AG09319 (cell line): ENCODE measurements around the gene PLAC9.

Experiments
- DNase-seq: peaks from one replicate; pipeline ENCODE4 v3.0.0-alpha.2; 2010; ENCODE audit warnings: low read depth; ENCODE audit errors: extremely low read depth
- TF ChIP-seq, protein P1 (sequence below): IDR thresholded peaks from 2 replicates; pipeline ENCODE4 v1.5.1; 2011; ENCODE audit warnings: low read depth, mild to moderate bottlenecking, inconsistent platforms, low read length, moderate library complexity

Gene PLAC9

DNA sequence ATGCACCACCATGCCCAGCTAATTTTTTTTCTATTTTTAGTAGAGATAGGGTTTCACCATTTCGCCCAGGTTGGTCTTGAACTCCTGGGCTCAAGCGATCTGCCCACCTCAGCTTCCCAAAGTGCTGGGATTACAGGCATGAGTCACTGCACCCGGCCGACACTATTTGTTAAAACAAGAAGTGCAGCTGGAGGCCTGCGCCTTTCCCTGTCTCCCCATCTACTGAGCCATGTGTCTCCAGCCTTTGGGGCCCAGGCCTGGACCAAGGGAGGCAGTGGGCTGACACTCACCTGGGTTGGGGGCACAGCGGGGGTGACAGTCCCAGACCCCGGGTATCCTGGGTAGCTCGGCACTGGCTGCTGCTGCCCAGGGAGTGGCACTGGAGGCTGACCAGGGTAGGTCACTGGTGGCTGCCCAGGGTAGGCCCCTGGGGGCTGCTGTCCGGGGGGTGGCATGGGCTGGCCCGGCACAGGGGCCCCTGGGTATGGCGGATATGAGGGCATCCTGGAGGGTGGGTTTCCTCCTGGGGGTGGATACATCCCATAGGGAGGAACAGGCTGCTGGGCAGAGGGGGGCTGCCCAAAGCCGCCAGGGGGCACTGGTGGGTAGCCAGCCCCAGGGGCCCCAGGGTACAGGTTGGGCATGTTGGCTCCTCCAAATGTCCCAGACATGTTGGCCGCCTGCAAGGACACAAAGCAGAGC, 36.3 kb downstream of the PLAC9 start:
- no peak for DNase-seq
- TF ChIP-seq, protein P1, sequence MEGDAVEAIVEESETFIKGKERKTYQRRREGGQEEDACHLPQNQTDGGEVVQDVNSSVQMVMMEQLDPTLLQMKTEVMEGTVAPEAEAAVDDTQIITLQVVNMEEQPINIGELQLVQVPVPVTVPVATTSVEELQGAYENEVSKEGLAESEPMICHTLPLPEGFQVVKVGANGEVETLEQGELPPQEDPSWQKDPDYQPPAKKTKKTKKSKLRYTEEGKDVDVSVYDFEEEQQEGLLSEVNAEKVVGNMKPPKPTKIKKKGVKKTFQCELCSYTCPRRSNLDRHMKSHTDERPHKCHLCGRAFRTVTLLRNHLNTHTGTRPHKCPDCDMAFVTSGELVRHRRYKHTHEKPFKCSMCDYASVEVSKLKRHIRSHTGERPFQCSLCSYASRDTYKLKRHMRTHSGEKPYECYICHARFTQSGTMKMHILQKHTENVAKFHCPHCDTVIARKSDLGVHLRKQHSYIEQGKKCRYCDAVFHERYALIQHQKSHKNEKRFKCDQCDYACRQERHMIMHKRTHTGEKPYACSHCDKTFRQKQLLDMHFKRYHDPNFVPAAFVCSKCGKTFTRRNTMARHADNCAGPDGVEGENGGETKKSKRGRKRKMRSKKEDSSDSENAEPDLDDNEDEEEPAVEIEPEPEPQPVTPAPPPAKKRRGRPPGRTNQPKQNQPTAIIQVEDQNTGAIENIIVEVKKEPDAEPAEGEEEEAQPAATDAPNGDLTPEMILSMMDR, result no peak

DNA sequence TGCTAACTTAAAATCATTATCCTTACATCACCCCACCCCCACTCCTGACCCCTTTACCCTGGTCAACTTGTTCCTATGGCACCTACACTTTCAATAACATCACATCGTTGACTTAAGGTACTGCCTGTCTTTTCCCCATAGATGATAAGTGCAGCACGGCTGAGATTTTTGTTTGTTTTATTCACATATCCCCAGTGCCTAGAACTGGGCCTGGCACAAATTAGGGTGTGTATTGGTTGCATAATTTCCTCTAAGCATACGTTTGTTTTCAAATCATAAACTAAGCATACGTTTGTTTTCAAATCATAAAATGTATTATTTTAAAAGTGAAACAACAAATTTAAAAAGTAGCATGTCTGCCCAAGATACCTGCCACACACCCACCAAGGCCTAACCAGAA, 37.5 kb downstream of the PLAC9 start:
- DNase-seq, result no peak
- TF ChIP-seq, protein P1, result no peak

DNA sequence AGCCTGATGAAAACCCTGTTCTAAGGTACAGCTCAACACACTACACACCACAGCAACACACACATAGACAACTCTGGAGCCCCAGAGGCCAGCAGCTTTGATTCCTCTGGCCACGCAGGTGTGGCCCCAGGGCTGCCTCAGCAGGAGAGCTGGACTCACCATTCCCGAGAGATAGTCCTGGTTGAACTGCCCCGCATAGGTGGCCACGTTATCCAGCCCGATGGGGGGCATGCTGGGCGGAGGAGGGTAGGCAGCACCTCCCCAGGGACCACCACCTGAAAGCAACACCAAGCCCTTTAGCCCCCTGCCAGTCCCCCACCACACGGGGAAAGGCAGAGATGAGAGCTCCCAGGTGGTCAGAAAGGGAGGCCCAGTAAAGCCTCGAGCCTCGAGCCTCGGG, 38.1 kb downstream of the PLAC9 start:
- no peak for DNase-seq
- TF ChIP-seq, protein P1, result no peak

DNA sequence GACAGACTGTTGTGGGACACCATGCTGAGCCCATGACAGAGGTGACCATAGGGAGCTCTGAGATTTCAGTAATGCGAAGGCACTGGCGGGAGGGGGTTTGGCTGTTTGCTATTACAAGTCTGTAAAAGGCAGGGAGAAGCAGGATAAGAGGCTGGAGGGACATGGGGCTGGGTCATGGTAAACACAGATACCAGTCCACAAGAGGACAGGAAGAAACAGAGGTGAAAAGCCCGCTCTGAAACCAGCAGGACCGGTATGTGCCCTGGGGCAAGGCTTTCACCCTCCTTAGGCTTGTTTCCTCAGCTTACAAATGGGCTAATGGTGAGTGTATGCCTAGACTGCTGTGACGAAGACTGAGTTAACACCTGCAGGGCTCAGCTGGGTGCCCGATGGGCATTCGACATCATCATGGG, 38.7 kb downstream of the PLAC9 start:
- DNase-seq, result no peak
- TF ChIP-seq, protein P1, result no peak

DNA sequence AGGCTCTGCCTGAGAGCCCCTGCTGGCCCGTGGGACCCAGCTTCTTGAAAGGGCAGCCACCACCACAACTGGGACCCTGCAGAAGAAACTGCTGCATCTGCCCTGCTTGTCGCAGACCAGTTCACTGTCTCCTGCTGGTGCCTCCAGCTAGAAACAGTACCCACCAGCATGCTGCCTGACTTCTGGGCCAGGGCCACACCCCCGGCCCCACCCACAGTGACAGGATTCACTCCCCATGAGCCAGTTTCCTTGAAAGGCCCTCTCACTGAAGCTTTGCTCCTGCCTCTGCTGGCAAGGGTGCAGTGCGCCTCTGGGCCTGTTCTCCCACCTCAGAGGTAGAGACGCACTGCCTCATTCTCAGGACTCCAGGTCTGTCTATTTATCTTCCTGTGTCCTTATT, 40.4 kb downstream of the PLAC9 start:
- TF ChIP-seq, protein P1, result no peak
- DNase-seq, result no peak

DNA sequence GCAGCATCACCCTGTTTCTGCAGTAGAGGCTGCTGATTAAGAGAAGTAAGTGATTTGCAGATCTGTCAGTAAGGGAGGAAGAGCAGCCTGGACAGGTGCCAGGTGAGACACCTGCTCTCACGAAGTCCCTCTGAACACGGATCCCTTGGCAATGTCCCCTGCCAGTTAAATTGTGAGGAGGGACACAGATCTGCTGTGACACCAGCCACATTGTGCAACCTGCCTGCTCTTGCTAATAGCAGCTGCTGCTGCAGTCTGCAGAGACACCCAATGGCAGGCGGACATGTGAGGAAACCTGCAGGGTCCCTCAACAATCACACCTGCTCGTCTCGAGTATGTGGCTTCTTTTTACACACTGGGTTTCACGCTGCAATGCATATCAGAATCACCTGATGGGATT, 40.9 kb downstream of the PLAC9 start:
- DNase-seq, result no peak
- TF ChIP-seq, protein P1, result no peak

DNA sequence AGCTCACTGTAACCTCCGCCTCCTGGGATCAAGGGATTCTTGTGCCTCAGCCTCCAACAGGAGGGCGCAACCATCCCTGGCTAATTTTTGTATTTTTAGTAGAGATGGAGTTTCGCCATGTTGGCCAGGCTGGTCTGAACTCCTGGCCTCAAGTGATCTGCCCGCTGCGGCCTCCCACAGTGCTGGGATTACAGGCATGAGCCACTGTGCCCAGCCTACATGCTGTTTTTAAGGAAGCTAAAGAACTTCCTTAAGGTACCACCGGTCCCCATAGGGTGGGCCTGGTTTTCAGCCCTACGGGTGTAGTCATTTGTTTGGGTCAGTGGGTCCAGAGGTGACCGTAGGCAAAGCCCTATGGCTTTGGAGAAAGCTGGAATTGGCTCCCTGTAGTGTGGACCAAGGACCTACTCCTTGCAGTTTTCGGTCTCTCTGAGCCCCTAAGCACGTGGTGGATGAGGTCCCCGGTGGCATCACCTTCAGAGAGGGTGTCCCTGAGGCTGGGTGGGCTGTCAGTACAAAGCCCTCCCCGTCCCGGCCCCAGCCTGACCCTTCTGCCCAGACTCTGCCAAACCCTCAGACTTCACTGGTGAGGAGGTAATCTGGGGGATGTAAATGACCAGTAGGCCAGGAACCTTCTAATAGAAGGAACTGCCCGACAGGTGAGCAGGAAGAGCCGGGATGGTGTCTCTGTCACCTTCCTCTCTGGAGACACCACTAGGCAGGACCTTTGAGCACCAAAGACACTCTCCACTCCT, 42.3 kb downstream of the PLAC9 start:
- TF ChIP-seq, protein P1, result no peak
- no peak for DNase-seq
